ENCODE results near the gene CLIP3.

- no peak for TF ChIP-seq CTCF (conservative IDR thresholded peaks at IDR 0.05)
- TF ChIP-seq EZH2 (IDR thresholded peaks at IDR 0.05; ENCODE audit: low read depth), result no peak
Measured at GRCh38 chr19:35992907-35993765, 39.5 kb downstream of the CLIP3 start.
